ENCODE measurements around the gene C5.

DNA sequence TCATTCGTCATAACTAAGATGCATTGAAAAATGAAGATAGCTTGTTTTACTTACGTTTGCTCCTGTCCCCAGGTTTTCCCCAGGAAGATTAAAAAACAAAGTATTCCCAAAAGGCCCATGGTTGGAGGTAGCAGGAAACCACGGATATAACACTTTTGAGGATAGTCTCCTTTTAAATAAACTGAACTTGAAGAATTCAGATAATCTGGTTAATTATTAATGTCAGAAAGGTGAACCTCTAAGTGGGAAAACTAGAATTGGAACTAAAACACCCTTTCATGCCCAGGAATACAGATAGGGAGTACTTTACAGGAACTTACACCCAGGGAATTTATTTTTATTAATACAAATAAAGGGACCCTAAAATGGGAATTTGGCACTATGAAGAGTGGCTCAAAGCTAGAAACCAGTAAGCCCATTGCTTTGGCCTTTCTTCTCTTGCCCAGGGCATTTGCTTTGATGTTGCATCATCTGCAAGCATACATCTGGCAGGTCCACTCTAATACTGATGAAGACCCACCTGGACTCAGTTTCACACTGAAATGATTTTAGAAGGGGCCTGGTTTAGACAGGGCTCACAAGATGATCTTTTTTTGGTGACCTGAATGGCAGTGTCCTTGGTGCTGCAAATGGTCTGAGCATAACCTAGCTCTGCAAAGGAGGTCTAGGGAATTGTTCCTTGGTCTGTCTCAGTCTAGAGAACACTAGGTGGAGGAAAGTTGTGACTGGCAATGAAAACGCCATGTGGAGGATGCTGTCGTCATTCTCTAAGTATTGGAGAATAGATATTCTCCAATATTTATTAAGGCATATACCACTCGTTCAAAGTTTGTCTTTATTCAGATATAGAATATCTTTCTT, at the start of gene C5:
- TF ChIP-seq, protein P1, sequence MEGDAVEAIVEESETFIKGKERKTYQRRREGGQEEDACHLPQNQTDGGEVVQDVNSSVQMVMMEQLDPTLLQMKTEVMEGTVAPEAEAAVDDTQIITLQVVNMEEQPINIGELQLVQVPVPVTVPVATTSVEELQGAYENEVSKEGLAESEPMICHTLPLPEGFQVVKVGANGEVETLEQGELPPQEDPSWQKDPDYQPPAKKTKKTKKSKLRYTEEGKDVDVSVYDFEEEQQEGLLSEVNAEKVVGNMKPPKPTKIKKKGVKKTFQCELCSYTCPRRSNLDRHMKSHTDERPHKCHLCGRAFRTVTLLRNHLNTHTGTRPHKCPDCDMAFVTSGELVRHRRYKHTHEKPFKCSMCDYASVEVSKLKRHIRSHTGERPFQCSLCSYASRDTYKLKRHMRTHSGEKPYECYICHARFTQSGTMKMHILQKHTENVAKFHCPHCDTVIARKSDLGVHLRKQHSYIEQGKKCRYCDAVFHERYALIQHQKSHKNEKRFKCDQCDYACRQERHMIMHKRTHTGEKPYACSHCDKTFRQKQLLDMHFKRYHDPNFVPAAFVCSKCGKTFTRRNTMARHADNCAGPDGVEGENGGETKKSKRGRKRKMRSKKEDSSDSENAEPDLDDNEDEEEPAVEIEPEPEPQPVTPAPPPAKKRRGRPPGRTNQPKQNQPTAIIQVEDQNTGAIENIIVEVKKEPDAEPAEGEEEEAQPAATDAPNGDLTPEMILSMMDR (IDR thresholded peaks at IDR 0.05; ENCODE audit: insufficient read depth, low read length, poor library complexity, severe bottlenecking) = no peak
- no peak for TF ChIP-seq EZH2phosphoT487 (conservative IDR thresholded peaks at IDR 0.05; ENCODE audit: low read length)

Data from SU-DHL-6 (cell line).